MCF 10A (cell line): ENCODE measurements around the gene TMEM109. TPM values are rescaled to one million over a fixed set of nuclear protein-coding genes. Genes with fewer than 3 reads are reported as not detected.
A peak's percentile ranks its signal among the peaks of the same experiment; 100 is the strongest.

ENCODE experiments used
- BruUV-seq: library from RNA; stranded (reverse); fragments of 400-500 nt; replicated peaks from 2 replicates; lab custom pipeline; 2021; lab: Mats Ljungman, UMichigan
- CTCF ChIA-PET: fragments of 300-600 bp; sonication (Branson Sonifier 250); formaldehyde crosslinking; extraction: SDS; loops from one replicate; lab custom pipeline; 2021; ENCODE audit warnings: antibody characterized with exemption, inconsistent platforms; lab: Yijun Ruan, JAX
- POLR2A ChIA-PET: fragments of 300-600, 350-650 bp; sonication (Branson Sonifier 250); formaldehyde crosslinking; extraction: SDS; loops from one replicate; lab custom pipeline; 2020; ENCODE audit warnings: antibody characterized with exemption, inconsistent platforms; lab: Yijun Ruan, JAX
- DNase-seq: peaks from one replicate; pipeline ENCODE4 v3.0.0-alpha.2; 2018; ENCODE audit not compliant: unreplicated experiment
- H3K27ac Mint-ChIP-seq: one replicate; pipeline ENCODE4 v1.8.0; 2022; ENCODE audit warnings: mild to moderate bottlenecking, low read depth, mixed read lengths; ENCODE audit not compliant: unreplicated experiment
- H3K27me3 Mint-ChIP-seq: one replicate; pipeline ENCODE4 v1.8.0; 2022; ENCODE audit warnings: mixed read lengths; ENCODE audit not compliant: insufficient read depth, unreplicated experiment
- H3K36me3 Mint-ChIP-seq: one replicate; pipeline ENCODE4 v1.8.0; 2022; ENCODE audit warnings: mild to moderate bottlenecking, moderate library complexity, mixed read lengths; ENCODE audit not compliant: insufficient read depth, unreplicated experiment
- H3K4me1 Mint-ChIP-seq: one replicate; pipeline ENCODE4 v1.8.0; 2022; ENCODE audit warnings: mixed read lengths; ENCODE audit not compliant: insufficient read depth, unreplicated experiment
- H3K4me3 Mint-ChIP-seq: one replicate; pipeline ENCODE4 v1.8.0; 2022; ENCODE audit warnings: mild to moderate bottlenecking, moderate library complexity, mixed read lengths; ENCODE audit not compliant: unreplicated experiment
- H3K9me3 Mint-ChIP-seq: one replicate; pipeline ENCODE4 v1.8.0; 2022; ENCODE audit warnings: mixed read lengths; ENCODE audit not compliant: unreplicated experiment
- CTCF ChIP-seq: fragments of 200-600 bp; IDR thresholded peaks from one replicate; pipeline ENCODE4 v1.8.0; 2022; ENCODE audit warnings: antibody characterized with exemption, mild to moderate bottlenecking; ENCODE audit not compliant: unreplicated experiment
- intact Hi-C: fragments of 100-400 bp; cut with micrococcal nuclease; formaldehyde crosslinking; loops from 2 replicates; pipeline ENCODE4 v1.14.1; 2022
- total RNA-seq: library from RNA; stranded (reverse); gene quantifications from 2 replicates; pipeline ENCODE4 v1.2.3, GENCODE V29; 2022

The TMEM109 gene
- total RNA-seq, 1 experiment from 2014 or later: 45.8 TPM

- no TSS peak for BruUV-seq
- CTCF ChIA-PET: interaction anchor here (0.8 to 1.1 kb wide), 2 partner anchors 17 to 19 kb away, joined by 3 to 8 read pairs; no protein-coding TSS in a partner anchor
- H3K9me3 Mint-ChIP-seq: no peaks in the 10 kb centered on the region
These were observed 33.9 kb upstream of the TMEM109 start for GRCh38 chr11:60879971-60880588.

GRCh38 chr11:60880643-60881282, 33.2 kb upstream of the TMEM109 start:
- intact Hi-C loops: no loop called here
- no peaks in the 10 kb centered on the region for H3K27me3 Mint-ChIP-seq
- no peak overlapping the region for H3K4me3 Mint-ChIP-seq
- BruUV-seq: no TSS peak
- POLR2A ChIA-PET: interaction anchor here (1.4 kb wide), 1 partner anchor 11 kb away, joined by 3 read pairs; no protein-coding TSS in a partner anchor
- no peak for DNase-seq
- no peak for TF ChIP-seq CTCF
- H3K27ac Mint-ChIP-seq: peak overlapping the region; percentile 49
- H3K9me3 Mint-ChIP-seq: no peaks in the 10 kb centered on the region
- CTCF ChIA-PET: interaction anchor here (0.8 to 2.2 kb wide), 3 partner anchors 16 to 49 kb away, joined by 3 to 8 read pairs (median 5); no protein-coding TSS in a partner anchor
- no peaks in the 10 kb centered on the region for H3K4me1 Mint-ChIP-seq
- peaks cover 37% of the 10 kb centered on the region for H3K36me3 Mint-ChIP-seq

More at GRCh38 chr11:60879971-60880588, 33.9 kb upstream of the TMEM109 start:
- TF ChIP-seq CTCF: no peak
- POLR2A ChIA-PET: no interaction called here
- peak overlapping the region; percentile 49 for H3K27ac Mint-ChIP-seq
- H3K4me3 Mint-ChIP-seq: no peak overlapping the region
- no peaks in the 10 kb centered on the region for H3K4me1 Mint-ChIP-seq
- no peak for DNase-seq
- intact Hi-C loops: no loop called here
- peaks cover 37% of the 10 kb centered on the region for H3K36me3 Mint-ChIP-seq
- H3K27me3 Mint-ChIP-seq: no peaks in the 10 kb centered on the region

GRCh38 chr11:60887556-60887955, 26.4 kb upstream of the TMEM109 start:
- TF ChIP-seq CTCF: peak; percentile 49
- Mint-ChIP-seq H3K4me3 (no peak overlapping the region), H3K9me3 (no peaks in the 10 kb centered on the region), H3K27me3 (no peaks in the 10 kb centered on the region), H3K4me1 (no peaks in the 10 kb centered on the region), H3K27ac (no peak overlapping the region), H3K36me3 (peaks cover 48% of the 10 kb centered on the region)
- ChIA-PET CTCF (interaction anchor here (0.6 to 5.3 kb wide), 18 partner anchors 11 to 1829 kb away, joined by 3 to 47 read pairs (median 4); partner anchors contain the start of gene ZP1), POLR2A (interaction anchor here (0.9 to 1.8 kb wide), 4 partner anchors 12 to 112 kb away, joined by 3 to 11 read pairs (median 4); partner anchors contain the start of gene TMEM109)
- BruUV-seq: no TSS peak
- peak; percentile 55 for DNase-seq
- intact Hi-C loops: loop anchor here (1.0 kb wide), 2 partner anchors 56 to 112 kb away; no protein-coding TSS in a partner anchor

GRCh38 chr11:60889869-60890311, 24.1 kb upstream of the TMEM109 start:
- H3K27ac Mint-ChIP-seq: no peak overlapping the region

More at GRCh38 chr11:60889869-60890311, 24.1 kb upstream of the TMEM109 start:
- Mint-ChIP-seq H3K4me3 (no peak overlapping the region), H3K27me3 (no peaks in the 10 kb centered on the region), H3K36me3 (peaks cover 60% of the 10 kb centered on the region), H3K4me1 (no peaks in the 10 kb centered on the region), H3K9me3 (no peaks in the 10 kb centered on the region)
- POLR2A ChIA-PET: interaction anchor here (0.7 to 1.3 kb wide), 5 partner anchors 10 to 59 kb away, joined by 3 to 4 read pairs (median 3); no protein-coding TSS in a partner anchor
- no peak for DNase-seq
- CTCF ChIA-PET: interaction anchor here (0.7 to 5.3 kb wide), 7 partner anchors 9 to 115 kb away, joined by 3 to 47 read pairs (median 4); no protein-coding TSS in a partner anchor
- intact Hi-C loops: no loop called here
- no TSS peak for BruUV-seq
- no peak for TF ChIP-seq CTCF
